ENCODE results near the gene THBD. TPM values are rescaled to one million over a fixed set of nuclear protein-coding genes. Genes with fewer than 3 reads are reported as not detected.

THBD gene
- total and polyA plus RNA-seq, 2 experiments from 2014 or later = 50.1 to 79.6 TPM

GRCh38 chr20:23078351-23079015 lies 29.0 kb upstream of the THBD start:
- H4K20me1 ChIP-seq (ENCODE audit: insufficient read depth, poor library complexity, severe bottlenecking) = no peaks in the 10 kb centered on the region
- no peaks in the 10 kb centered on the region for H3K9me2 ChIP-seq (replicated peaks; ENCODE audit: insufficient read depth)
- no peak overlapping the region for H3K27ac ChIP-seq
- H2AFZ ChIP-seq = no peak overlapping the region
- H3K4me1 ChIP-seq (ENCODE audit: insufficient read depth) = no peaks in the 10 kb centered on the region
- TF ChIP-seq, protein P1, sequence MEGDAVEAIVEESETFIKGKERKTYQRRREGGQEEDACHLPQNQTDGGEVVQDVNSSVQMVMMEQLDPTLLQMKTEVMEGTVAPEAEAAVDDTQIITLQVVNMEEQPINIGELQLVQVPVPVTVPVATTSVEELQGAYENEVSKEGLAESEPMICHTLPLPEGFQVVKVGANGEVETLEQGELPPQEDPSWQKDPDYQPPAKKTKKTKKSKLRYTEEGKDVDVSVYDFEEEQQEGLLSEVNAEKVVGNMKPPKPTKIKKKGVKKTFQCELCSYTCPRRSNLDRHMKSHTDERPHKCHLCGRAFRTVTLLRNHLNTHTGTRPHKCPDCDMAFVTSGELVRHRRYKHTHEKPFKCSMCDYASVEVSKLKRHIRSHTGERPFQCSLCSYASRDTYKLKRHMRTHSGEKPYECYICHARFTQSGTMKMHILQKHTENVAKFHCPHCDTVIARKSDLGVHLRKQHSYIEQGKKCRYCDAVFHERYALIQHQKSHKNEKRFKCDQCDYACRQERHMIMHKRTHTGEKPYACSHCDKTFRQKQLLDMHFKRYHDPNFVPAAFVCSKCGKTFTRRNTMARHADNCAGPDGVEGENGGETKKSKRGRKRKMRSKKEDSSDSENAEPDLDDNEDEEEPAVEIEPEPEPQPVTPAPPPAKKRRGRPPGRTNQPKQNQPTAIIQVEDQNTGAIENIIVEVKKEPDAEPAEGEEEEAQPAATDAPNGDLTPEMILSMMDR (IDR thresholded peaks at IDR 0.05; ENCODE audit: poor library complexity) = no peak
- TF ChIP-seq EZH2 (IDR thresholded peaks at IDR 0.05; ENCODE audit: borderline replicate concordance) = no peak
- H3K79me2 ChIP-seq = no peaks in the 10 kb centered on the region
- DNase-seq (ENCODE audit: low spot score) = no peak
- H3K36me3 ChIP-seq (replicated peaks; ENCODE audit: insufficient read depth, low read depth) = no peaks in the 10 kb centered on the region
- H3K9me3 ChIP-seq (ENCODE audit: low read depth) = no peaks in the 10 kb centered on the region
- 77% methylated on average over 5 of the region's 5 CpGs for WGBS (ENCODE audit: low lambda C conversion rate, missing lambda C conversion rate)
- no peak overlapping the region for H3K4me2 ChIP-seq
- no peak overlapping the region for H3K4me3 ChIP-seq
- no peaks in the 10 kb centered on the region for H3K27me3 ChIP-seq

- TF ChIP-seq EZH2 (IDR thresholded peaks at IDR 0.05; ENCODE audit: borderline replicate concordance) = no peak
- no peak for TF ChIP-seq EZH2phosphoT487 (IDR thresholded peaks at IDR 0.05; ENCODE audit: low read depth, severe bottlenecking, unreplicated experiment)
- TF ChIP-seq, protein P1 (IDR thresholded peaks at IDR 0.05; ENCODE audit: poor library complexity) = no peak
- no peaks in the 10 kb centered on the region for H4K20me1 ChIP-seq (ENCODE audit: insufficient read depth, poor library complexity, severe bottlenecking)
- no peak overlapping the region for H3K4me2 ChIP-seq
- WGBS (ENCODE audit: low lambda C conversion rate, missing lambda C conversion rate) = 98% methylated on average over 4 of the region's 4 CpGs
- H3K4me1 ChIP-seq (ENCODE audit: insufficient read depth) = no peaks in the 10 kb centered on the region
- no peak overlapping the region for H3K4me3 ChIP-seq
- no peaks in the 10 kb centered on the region for H3K9me3 ChIP-seq (ENCODE audit: low read depth)
- H3K27ac ChIP-seq = no peak overlapping the region
- no peaks in the 10 kb centered on the region for H3K36me3 ChIP-seq (replicated peaks; ENCODE audit: insufficient read depth, low read depth)
- H3K9me2 ChIP-seq (replicated peaks; ENCODE audit: insufficient read depth) = no peaks in the 10 kb centered on the region
- no peaks in the 10 kb centered on the region for H3K27me3 ChIP-seq
- DNase-seq (ENCODE audit: low spot score) = no peak
- no peaks in the 10 kb centered on the region for H3K79me2 ChIP-seq
- H2AFZ ChIP-seq = no peak overlapping the region
Measured at GRCh38 chr20:23077277-23077676, 27.8 kb upstream of the THBD start.

GRCh38 chr20:23074052-23074451 lies 24.6 kb upstream of the THBD start:
- H2AFZ ChIP-seq = no peak overlapping the region
- no peak overlapping the region for H3K4me2 ChIP-seq
- H3K4me1 ChIP-seq (ENCODE audit: insufficient read depth) = no peaks in the 10 kb centered on the region
- no peaks in the 10 kb centered on the region for H3K79me2 ChIP-seq
- 89% methylated on average over 3 of the region's 3 CpGs for WGBS (ENCODE audit: low lambda C conversion rate, missing lambda C conversion rate)
- no peaks in the 10 kb centered on the region for H3K9me3 ChIP-seq (ENCODE audit: low read depth)
- no peak for DNase-seq (ENCODE audit: low spot score)
- H3K27ac ChIP-seq = no peak overlapping the region
- no peaks in the 10 kb centered on the region for H3K9me2 ChIP-seq (replicated peaks; ENCODE audit: insufficient read depth)
- H3K4me3 ChIP-seq = no peak overlapping the region
- TF ChIP-seq, protein P1 (IDR thresholded peaks at IDR 0.05; ENCODE audit: poor library complexity) = no peak
- TF ChIP-seq EZH2phosphoT487 (IDR thresholded peaks at IDR 0.05; ENCODE audit: low read depth, severe bottlenecking, unreplicated experiment) (no peak), EZH2 (IDR thresholded peaks at IDR 0.05; ENCODE audit: borderline replicate concordance) (no peak)
- no peaks in the 10 kb centered on the region for H4K20me1 ChIP-seq (ENCODE audit: insufficient read depth, poor library complexity, severe bottlenecking)
- H3K27me3 ChIP-seq = no peaks in the 10 kb centered on the region
- H3K36me3 ChIP-seq (replicated peaks; ENCODE audit: insufficient read depth, low read depth) = no peaks in the 10 kb centered on the region
